H9 (cell line): ENCODE measurements around the gene ZNF667. TPM values are rescaled to one million over a fixed set of nuclear protein-coding genes. Genes with fewer than 3 reads are reported as not detected.

Experiments used
- DNase-seq: peaks from one replicate; pipeline ENCODE4 v3.0.0-alpha.2; 2017
- H2AFZ ChIP-seq: one replicate; pipeline ENCODE4 v1.6.1; 2013; ENCODE audit warnings: mild to moderate bottlenecking, low read length, control low read depth, moderate library complexity
- H2AK5ac ChIP-seq: 2 replicates; pipeline ENCODE4 v1.6.1; 2013; ENCODE audit warnings: low read length, control low read depth, mixed read lengths; ENCODE audit not compliant: insufficient read length
- H2BK120ac ChIP-seq: one replicate; pipeline ENCODE4 v1.6.1; 2013; ENCODE audit warnings: low read depth, mild to moderate bottlenecking, low read length, control low read depth, inconsistent platforms; ENCODE audit not compliant: poor library complexity, severe bottlenecking
- H2BK12ac ChIP-seq: 2 replicates; pipeline ENCODE4 v1.6.1; 2013; ENCODE audit warnings: low read length, control low read depth, mixed read lengths, low read depth; ENCODE audit not compliant: insufficient read length
- H2BK15ac ChIP-seq: 2 replicates; pipeline ENCODE4 v1.6.1; 2013; ENCODE audit warnings: low read depth, low read length, control low read depth
- H2BK20ac ChIP-seq: one replicate; pipeline ENCODE4 v1.6.1; 2013; ENCODE audit warnings: low read depth, mild to moderate bottlenecking, low read length, control low read depth, inconsistent platforms; ENCODE audit not compliant: poor library complexity, severe bottlenecking
- H2BK5ac ChIP-seq: 2 replicates; pipeline ENCODE4 v1.6.1; 2013; ENCODE audit warnings: low read length, control low read depth, mixed read lengths; ENCODE audit not compliant: insufficient read length
- H3K14ac ChIP-seq: 2 replicates; pipeline ENCODE4 v1.6.1; 2013; ENCODE audit warnings: low read length, control low read depth; ENCODE audit not compliant: insufficient read depth
- H3K18ac ChIP-seq: 2 replicates; pipeline ENCODE4 v1.6.1; 2013; ENCODE audit warnings: low read depth, mild to moderate bottlenecking, mixed read lengths, low read length, control low read depth; ENCODE audit not compliant: insufficient read length
- H3K23ac ChIP-seq: 2 replicates; pipeline ENCODE4 v1.6.1; 2013; ENCODE audit warnings: low read length, control low read depth, mixed read lengths, low read depth; ENCODE audit not compliant: insufficient read length
- H3K23me2 ChIP-seq: 2 replicates; pipeline ENCODE4 v1.6.1; 2013; ENCODE audit warnings: low read depth, mild to moderate bottlenecking, mixed read lengths, low read length, control low read depth; ENCODE audit not compliant: insufficient read length, poor library complexity, severe bottlenecking
- H3K27ac ChIP-seq: 2 replicates; pipeline ENCODE4 v1.5.1; 2013; ENCODE audit warnings: low read length, control low read depth, mixed read lengths, low read depth; ENCODE audit not compliant: insufficient read length
- H3K27me3 ChIP-seq: 2 replicates; pipeline ENCODE4 v1.6.1; 2013; ENCODE audit warnings: low read length, control low read depth, inconsistent platforms; ENCODE audit not compliant: insufficient read depth
- H3K4ac ChIP-seq: 2 replicates; pipeline ENCODE4 v1.6.1; 2013; ENCODE audit warnings: low read depth, mild to moderate bottlenecking, control low read depth, inconsistent platforms, low read length, moderate library complexity
- H3K4me1 ChIP-seq: 2 replicates; pipeline ENCODE4 v1.6.1; 2013; ENCODE audit warnings: low read length, control low read depth, inconsistent platforms; ENCODE audit not compliant: insufficient read depth
- H3K4me2 ChIP-seq: 2 replicates; pipeline ENCODE4 v1.6.1; 2013; ENCODE audit warnings: low read length, control low read depth, mixed read lengths; ENCODE audit not compliant: insufficient read length, insufficient read depth
- H3K56ac ChIP-seq: 2 replicates; pipeline ENCODE4 v1.6.1; 2013; ENCODE audit warnings: low read depth, mild to moderate bottlenecking, mixed read lengths, low read length, control low read depth; ENCODE audit not compliant: insufficient read length
- H3K79me1 ChIP-seq: 2 replicates; pipeline ENCODE4 v1.6.1; 2013; ENCODE audit warnings: low read depth, mild to moderate bottlenecking, moderate library complexity, low read length, control low read depth, inconsistent platforms; ENCODE audit not compliant: insufficient read depth, poor library complexity, severe bottlenecking
- H3K79me2 ChIP-seq: 2 replicates; pipeline ENCODE4 v1.6.1; 2013; ENCODE audit warnings: low read length, control low read depth, inconsistent platforms; ENCODE audit not compliant: insufficient read depth
- H3K9ac ChIP-seq: 2 replicates; pipeline ENCODE4 v1.6.1; 2013; ENCODE audit warnings: low read length, control low read depth, mixed read lengths; ENCODE audit not compliant: insufficient read length; ENCODE audit errors: extremely low read depth
- H3K9me3 ChIP-seq: one replicate; pipeline ENCODE4 v1.6.1; 2013; ENCODE audit warnings: low read depth, low read length, inconsistent platforms; ENCODE audit not compliant: control insufficient read depth
- H3T11ph ChIP-seq: one replicate; pipeline ENCODE4 v1.6.1; 2013; ENCODE audit warnings: mild to moderate bottlenecking, low read length, control low read depth, inconsistent platforms
- H4K20me1 ChIP-seq: one replicate; pipeline ENCODE4 v1.6.1; 2013; ENCODE audit not compliant: control insufficient read depth, insufficient read length, insufficient read depth
- H4K5ac ChIP-seq: 2 replicates; pipeline ENCODE4 v1.6.1; 2013; ENCODE audit warnings: low read depth, mild to moderate bottlenecking, mixed read lengths, low read length, control low read depth; ENCODE audit not compliant: insufficient read length
- H4K8ac ChIP-seq: replicated peaks from 2 replicates; pipeline ENCODE4 v1.6.1; 2013; ENCODE audit warnings: low read length, control low read depth, mixed read lengths, low read depth; ENCODE audit not compliant: insufficient read length
- H4K91ac ChIP-seq: 2 replicates; pipeline ENCODE4 v1.6.1; 2013; ENCODE audit warnings: low read depth, mild to moderate bottlenecking, moderate library complexity, mixed read lengths, low read length, control low read depth; ENCODE audit not compliant: insufficient read length
- H3K27ac Mint-ChIP-seq, 3 experiments: 2 replicates in 2 of 3; 3 replicates in 1 of 3; pipeline ENCODE4 v1.8.0; 2020 to 2021; ENCODE audit warnings: mixed read lengths in 3 of 3, mild to moderate bottlenecking in 1 of 3, moderate library complexity in 1 of 3
- H3K27me3 Mint-ChIP-seq: 2 replicates; pipeline ENCODE4 v1.8.0; 2021; ENCODE audit warnings: low read depth, mild to moderate bottlenecking, moderate library complexity, mixed read lengths
- H3K36me3 Mint-ChIP-seq, 3 experiments: 2 replicates in 2 of 3; 3 replicates in 1 of 3; pipeline ENCODE4 v1.8.0; 2020 to 2021; ENCODE audit warnings: low read depth in 3 of 3, mixed read lengths in 3 of 3; ENCODE audit not compliant: insufficient read depth in 1 of 3
- H3K4me1 Mint-ChIP-seq, 2 experiments: 2 replicates each; pipeline ENCODE4 v1.8.0; 2020; ENCODE audit warnings: mixed read lengths in 2 of 2
- H3K4me3 Mint-ChIP-seq, 2 experiments: 2 replicates in 1 of 2; 3 replicates in 1 of 2; pipeline ENCODE4 v1.8.0; 2020 to 2021; ENCODE audit warnings: mild to moderate bottlenecking in 2 of 2, mixed read lengths in 2 of 2, moderate library complexity in 1 of 2
- H3K9me3 Mint-ChIP-seq, 2 experiments: 2 replicates in 1 of 2; 3 replicates in 1 of 2; pipeline ENCODE4 v1.8.0; 2020; ENCODE audit warnings: mild to moderate bottlenecking in 2 of 2, mixed read lengths in 2 of 2, moderate library complexity in 1 of 2
- WGBS: extraction: QIAGEN DNeasy Blood & Tissue Kit; methylation state at CpG from one replicate; pipeline ENCODE4 v1.1.7; 2013; ENCODE audit warnings: missing lambda C conversion rate, low lambda C conversion rate, mixed read lengths; ENCODE audit not compliant: insufficient read length; ENCODE audit errors: extremely low coverage; 5-methylcytosine and 5-hydroxymethylcytosine counted together
- total RNA-seq: library from RNA; stranded (reverse); gene quantifications from 2 replicates; pipeline ENCODE4 v1.2.1, GENCODE V29; 2021
- TF ChIP-seq, protein P1 (sequence below): fragments of 200-600 bp; sonication (generic); conservative IDR thresholded peaks from 3 replicates; pipeline ENCODE4 v1.8.0; 2021; ENCODE audit warnings: antibody characterized with exemption, mild to moderate bottlenecking

ZNF667 gene
- total RNA-seq, 1 experiment from 2014 or later: not detected

DNA sequence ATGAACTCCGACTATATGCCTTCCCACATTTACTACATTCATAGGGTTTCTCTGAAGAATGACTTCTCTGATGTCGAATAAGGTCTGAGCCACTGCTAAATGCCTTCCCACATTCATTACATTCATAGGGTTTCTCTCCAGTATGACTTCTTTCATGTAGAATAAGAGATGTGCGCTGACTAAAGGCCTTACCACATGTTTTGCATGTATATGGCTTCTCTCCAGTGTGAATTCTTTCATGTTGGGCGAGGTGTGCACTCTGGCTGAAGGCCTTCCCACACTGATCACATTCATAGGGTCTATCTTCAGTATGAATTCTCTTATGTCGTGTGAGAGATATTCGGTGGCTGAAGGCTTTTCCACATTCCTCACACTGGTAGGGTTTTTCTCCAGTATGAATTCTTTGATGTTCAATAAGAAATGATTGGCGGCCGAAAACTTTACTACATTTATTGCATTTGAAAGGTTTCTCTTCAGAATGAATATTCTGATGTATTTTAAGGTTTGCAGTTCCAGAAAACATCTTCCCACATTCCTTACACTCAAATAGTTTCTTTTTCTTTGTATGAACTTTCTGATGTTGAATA is 35.8 kb downstream of the ZNF667 start:
- Histone ChIP-seq H2BK15ac (no peak overlapping the region), H2BK12ac (no peak overlapping the region), H3K79me1 (no peaks in the 10 kb centered on the region), H3K9ac (no peak overlapping the region), H3K27me3 (no peaks in the 10 kb centered on the region), H4K5ac (no peak overlapping the region), H3K18ac (no peak overlapping the region), H3K4me1 (no peaks in the 10 kb centered on the region), H2BK5ac (no peak overlapping the region), H3K14ac (no peak overlapping the region), H3K79me2 (no peaks in the 10 kb centered on the region), H2BK120ac (no peak overlapping the region), H2BK20ac (no peak overlapping the region), H3K9me3 (peaks cover 70% of the 10 kb centered on the region), H3K4ac (no peak overlapping the region), H3K23me2 (no peaks in the 10 kb centered on the region), H4K20me1 (no peaks in the 10 kb centered on the region), H4K91ac (no peak overlapping the region), H3K23ac (no peak overlapping the region), H3K27ac (no peak overlapping the region), H3K56ac (no peak overlapping the region), H3T11ph (no peak overlapping the region), H3K4me2 (no peak overlapping the region), H2AK5ac (no peak overlapping the region), H4K8ac (no peak overlapping the region), H2AFZ (no peak overlapping the region)
- 0 out of 2 replicates have a peak, but pooled peaks cover 3% of the 10 kb centered on the region for H3K27me3 Mint-ChIP-seq
- no peak for DNase-seq
- H3K4me1 Mint-ChIP-seq: no peaks in the 10 kb centered on the region
- H3K27ac Mint-ChIP-seq: no peak overlapping the region
- TF ChIP-seq, protein P1, sequence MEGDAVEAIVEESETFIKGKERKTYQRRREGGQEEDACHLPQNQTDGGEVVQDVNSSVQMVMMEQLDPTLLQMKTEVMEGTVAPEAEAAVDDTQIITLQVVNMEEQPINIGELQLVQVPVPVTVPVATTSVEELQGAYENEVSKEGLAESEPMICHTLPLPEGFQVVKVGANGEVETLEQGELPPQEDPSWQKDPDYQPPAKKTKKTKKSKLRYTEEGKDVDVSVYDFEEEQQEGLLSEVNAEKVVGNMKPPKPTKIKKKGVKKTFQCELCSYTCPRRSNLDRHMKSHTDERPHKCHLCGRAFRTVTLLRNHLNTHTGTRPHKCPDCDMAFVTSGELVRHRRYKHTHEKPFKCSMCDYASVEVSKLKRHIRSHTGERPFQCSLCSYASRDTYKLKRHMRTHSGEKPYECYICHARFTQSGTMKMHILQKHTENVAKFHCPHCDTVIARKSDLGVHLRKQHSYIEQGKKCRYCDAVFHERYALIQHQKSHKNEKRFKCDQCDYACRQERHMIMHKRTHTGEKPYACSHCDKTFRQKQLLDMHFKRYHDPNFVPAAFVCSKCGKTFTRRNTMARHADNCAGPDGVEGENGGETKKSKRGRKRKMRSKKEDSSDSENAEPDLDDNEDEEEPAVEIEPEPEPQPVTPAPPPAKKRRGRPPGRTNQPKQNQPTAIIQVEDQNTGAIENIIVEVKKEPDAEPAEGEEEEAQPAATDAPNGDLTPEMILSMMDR: no peak
- WGBS: no CpG with 5 or more reads among the region's 8 CpGs
- peaks cover 4 to 16% (median 9%) of the 10 kb centered on the region in 3 experiments; a peak in 6 of 7 replicates for H3K36me3 Mint-ChIP-seq
- H3K4me3 Mint-ChIP-seq: no peak overlapping the region; a peak in 1 of 5 replicates
- H3K9me3 Mint-ChIP-seq: peaks cover 78 to 79% of the 10 kb centered on the region in 2 experiments
